Measurements from ENCODE around the gene ELOA. TPM values are rescaled to one million over a fixed set of nuclear protein-coding genes. Genes with fewer than 3 reads are reported as not detected.

The ELOA gene
- total RNA-seq, 2 experiments from 2014 or later: 28.1 to 33.0 TPM

DNA sequence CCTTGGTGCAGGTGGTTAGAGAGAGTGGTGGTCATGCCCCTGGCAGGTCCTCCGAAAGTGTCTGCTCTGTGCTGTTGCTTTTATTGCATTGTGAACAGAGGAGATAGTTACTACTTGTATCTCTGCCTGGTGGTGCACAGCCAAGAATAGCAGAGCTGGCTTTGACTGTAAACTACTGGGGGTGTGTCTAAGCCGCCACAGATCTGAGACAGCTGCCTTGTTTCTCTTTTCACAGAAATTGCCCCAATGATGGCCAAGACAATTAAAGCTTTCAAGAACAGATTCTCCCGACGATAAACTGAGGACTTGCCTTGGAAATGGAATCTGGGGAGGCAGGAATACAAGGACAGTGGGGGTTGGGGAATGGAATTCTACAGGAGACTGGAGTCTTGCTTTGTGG, 16.0 kb downstream of the ELOA start:
- Histone ChIP-seq H3K36me3 (ENCODE audit: insufficient read depth, low read length) (peaks cover 77% of the 10 kb centered on the region), H3K9me3 (ENCODE audit: control insufficient read depth in 1 of 2, insufficient read depth in 1 of 2, low read length in 2 of 2) (no peaks in the 10 kb centered on the region), H3K4me1 (ENCODE audit: insufficient read depth, low read length) (no peaks in the 10 kb centered on the region), H3K27ac (ENCODE audit: low read depth in 1 of 2, low read length in 2 of 2) (no peak overlapping the region), H3K4me3 (ENCODE audit: low read length) (no peak overlapping the region), H3K27me3 (ENCODE audit: control insufficient read depth in 1 of 2, insufficient read depth in 2 of 2, low read length in 2 of 2) (no peaks in the 10 kb centered on the region)
- ChIA-PET POLR2A (interaction anchor here (1.1 kb wide), 1 partner anchor 13 kb away, joined by 3 read pairs; no protein-coding TSS in a partner anchor), CTCF (no interaction called here)
- Mint-ChIP-seq H3K27me3 (no peaks in the 10 kb centered on the region), H3K4me3 (no peak overlapping the region), H3K4me1 (ENCODE audit: low read depth) (no peaks in the 10 kb centered on the region), H3K36me3 (ENCODE audit: low read depth) (peaks cover 92% of the 10 kb centered on the region), H3K9me3 (no peaks in the 10 kb centered on the region), H3K27ac (no peak overlapping the region)
- ATAC-seq (ENCODE audit: poor library complexity) (no peak), DNase-seq (no peak)
- TF ChIP-seq CTCF (IDR thresholded peaks at IDR 0.05): no peak
- intact Hi-C loops (cut with DNase I, micrococcal nuclease): no loop called here

DNA sequence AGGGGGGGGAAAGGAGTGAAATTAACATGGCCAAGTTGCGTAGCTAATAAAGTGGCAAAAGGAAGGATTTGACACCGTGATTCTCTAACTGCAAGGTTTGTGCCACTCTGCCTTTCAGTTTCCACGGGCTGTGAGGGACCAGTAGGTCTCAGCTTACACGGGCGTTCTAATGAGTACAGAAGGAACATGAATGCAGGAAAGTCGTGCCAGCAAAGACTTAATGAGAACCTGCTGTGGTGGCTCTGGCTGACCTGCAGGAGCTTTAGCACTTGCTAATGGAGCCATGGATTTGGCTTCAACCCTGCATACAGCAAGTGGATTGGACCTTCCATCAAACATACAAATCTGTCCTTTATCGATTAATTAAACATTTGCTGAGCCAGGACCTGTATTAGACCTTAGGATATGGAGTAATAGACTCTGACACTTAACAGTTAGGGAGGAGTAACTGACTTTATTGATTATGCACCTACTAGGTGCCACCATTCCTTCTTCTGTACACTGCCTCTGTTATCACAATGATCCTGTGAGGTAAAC, 19.8 kb downstream of the ELOA start:
- peaks cover 47% of the 10 kb centered on the region for H3K36me3 ChIP-seq (ENCODE audit: insufficient read depth, low read length)
- CTCF ChIA-PET: no interaction called here
- no peak overlapping the region for H3K4me3 ChIP-seq (ENCODE audit: low read length)
- no peak overlapping the region for H3K4me3 Mint-ChIP-seq
- no peaks in the 10 kb centered on the region for H3K27me3 Mint-ChIP-seq
- no peaks in the 10 kb centered on the region for H3K27me3 ChIP-seq (ENCODE audit: control insufficient read depth in 1 of 2, insufficient read depth in 2 of 2, low read length in 2 of 2)
- intact Hi-C loops (cut with DNase I, micrococcal nuclease): loop anchor here in 1 of 2 experiments (5.0 kb wide), 1 partner anchor 1414 kb away; no protein-coding TSS in a partner anchor
- DNase-seq: no peak
- peaks cover 62% of the 10 kb centered on the region for H3K36me3 Mint-ChIP-seq (ENCODE audit: low read depth)
- no peak for TF ChIP-seq CTCF (IDR thresholded peaks at IDR 0.05)
- H3K4me1 Mint-ChIP-seq (ENCODE audit: low read depth): no peaks in the 10 kb centered on the region
- no peaks in the 10 kb centered on the region for H3K9me3 ChIP-seq (ENCODE audit: control insufficient read depth in 1 of 2, insufficient read depth in 1 of 2, low read length in 2 of 2)
- H3K9me3 Mint-ChIP-seq: no peaks in the 10 kb centered on the region
- H3K27ac ChIP-seq (ENCODE audit: low read depth in 1 of 2, low read length in 2 of 2): no peak overlapping the region
- POLR2A ChIA-PET: no interaction called here
- H3K27ac Mint-ChIP-seq: no peak overlapping the region
- H3K4me1 ChIP-seq (ENCODE audit: insufficient read depth, low read length): no peaks in the 10 kb centered on the region
- ATAC-seq (ENCODE audit: poor library complexity): no peak

DNA sequence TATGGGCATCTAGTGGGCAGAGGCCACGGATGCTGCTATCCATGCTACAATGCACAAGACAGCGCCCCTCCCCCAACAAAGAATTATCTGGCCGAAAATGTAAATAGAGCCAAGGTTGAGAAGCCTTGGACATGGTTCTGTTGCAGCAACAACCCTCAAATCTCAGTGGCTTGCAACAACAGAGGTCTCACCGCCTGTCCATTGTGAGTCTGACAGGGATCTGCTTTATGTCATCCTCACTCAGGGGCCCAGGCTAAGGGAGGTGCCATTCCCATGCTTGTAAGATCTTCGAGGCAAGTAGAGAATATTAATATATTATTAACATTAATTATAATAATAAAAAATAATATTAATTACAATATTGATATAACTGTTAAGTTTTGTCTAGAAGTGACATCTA, 25.5 kb downstream of the ELOA start:
- ATAC-seq (ENCODE audit: poor library complexity) (no peak), DNase-seq (no peak)
- Histone ChIP-seq H3K4me1 (ENCODE audit: insufficient read depth, low read length) (peaks cover 4% of the 10 kb centered on the region), H3K27me3 (ENCODE audit: control insufficient read depth in 1 of 2, insufficient read depth in 2 of 2, low read length in 2 of 2) (no peaks in the 10 kb centered on the region), H3K36me3 (ENCODE audit: insufficient read depth, low read length) (peaks cover 11% of the 10 kb centered on the region), H3K9me3 (ENCODE audit: control insufficient read depth in 1 of 2, insufficient read depth in 1 of 2, low read length in 2 of 2) (no peaks in the 10 kb centered on the region), H3K4me3 (ENCODE audit: low read length) (no peak overlapping the region), H3K27ac (ENCODE audit: low read depth in 1 of 2, low read length in 2 of 2) (no peak overlapping the region)
- no peaks in the 10 kb centered on the region for H3K9me3 Mint-ChIP-seq
- H3K4me3 Mint-ChIP-seq: no peak overlapping the region
- intact Hi-C loops (cut with DNase I, micrococcal nuclease): no loop called here
- H3K36me3 Mint-ChIP-seq (ENCODE audit: low read depth): peaks cover 28% of the 10 kb centered on the region
- H3K4me1 Mint-ChIP-seq (ENCODE audit: low read depth): peaks cover 9% of the 10 kb centered on the region
- POLR2A ChIA-PET: no interaction called here
- no peaks in the 10 kb centered on the region for H3K27me3 Mint-ChIP-seq
- no peak overlapping the region for H3K27ac Mint-ChIP-seq
- no peak for TF ChIP-seq CTCF (IDR thresholded peaks at IDR 0.05)
- CTCF ChIA-PET: no interaction called here
